Measurements from ENCODE around the gene COX6B2.

The COX6B2 gene

DNA sequence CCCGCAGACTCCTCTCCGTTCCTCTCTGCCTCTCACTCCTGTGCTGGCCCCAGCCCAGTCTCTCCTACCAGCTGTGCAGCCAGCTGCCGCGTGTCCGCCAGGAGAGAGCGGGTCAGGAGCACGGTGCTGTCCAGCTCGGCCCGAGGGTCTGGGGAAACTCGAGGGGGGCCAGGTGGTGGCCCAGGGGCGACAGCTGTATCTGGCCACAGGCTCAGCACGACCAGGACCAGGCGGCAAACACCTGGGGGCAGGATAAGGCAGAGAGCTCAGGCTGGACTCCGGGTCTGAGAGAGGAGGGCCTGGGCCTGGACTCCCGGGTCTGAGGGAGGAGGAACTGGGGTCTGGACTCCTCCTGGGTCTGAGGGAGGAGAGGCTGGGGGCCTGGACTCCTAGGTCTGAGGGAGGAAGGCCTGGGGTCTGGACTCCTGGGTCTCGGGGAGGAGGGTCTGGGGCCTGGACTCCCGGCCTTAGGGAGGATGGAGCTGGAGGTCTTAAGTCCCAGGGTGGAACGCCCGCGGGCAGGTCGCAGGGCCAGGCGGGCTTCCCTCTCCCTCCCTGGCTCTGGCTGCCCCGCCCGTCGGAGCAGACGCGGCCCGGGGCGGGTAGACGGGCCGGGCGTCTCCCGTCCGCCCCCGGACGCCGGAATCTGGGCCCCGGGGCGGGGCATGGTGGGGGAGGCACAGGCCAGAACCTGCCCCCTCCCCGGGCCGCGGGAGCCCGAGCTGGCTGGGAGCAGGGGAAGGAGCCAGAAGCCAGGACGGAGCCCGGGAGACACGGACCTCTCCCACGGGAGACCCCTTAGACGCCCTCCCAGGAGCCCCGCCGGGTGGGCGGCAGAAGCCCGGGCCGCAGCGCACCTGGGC is 14.4 kb upstream of the COX6B2 start:
- no peak overlapping the region for H3K4me3 ChIP-seq (ENCODE audit: low read length in 2 of 2)
- H3K9ac ChIP-seq (ENCODE audit: low read length in 2 of 2): no peak overlapping the region
- peaks cover 8% of the 10 kb centered on the region for H3K4me1 ChIP-seq (ENCODE audit: control insufficient read depth, insufficient read depth, low read length)
- H3K9me3 ChIP-seq (ENCODE audit: control insufficient read depth in 2 of 2, low read length in 2 of 2): no peaks in the 10 kb centered on the region
- H3K27ac ChIP-seq (ENCODE audit: low read length): no peak overlapping the region
- peaks cover 40 to 47% of the 10 kb centered on the region in 2 donors for H3K27me3 ChIP-seq (ENCODE audit: control insufficient read depth in 1 of 2, insufficient read depth in 2 of 2, low read length in 2 of 2)
- H3K36me3 ChIP-seq (ENCODE audit: control insufficient read depth in 2 of 2, insufficient read depth in 2 of 2, low read length in 2 of 2): no peaks in the 10 kb centered on the region

DNA sequence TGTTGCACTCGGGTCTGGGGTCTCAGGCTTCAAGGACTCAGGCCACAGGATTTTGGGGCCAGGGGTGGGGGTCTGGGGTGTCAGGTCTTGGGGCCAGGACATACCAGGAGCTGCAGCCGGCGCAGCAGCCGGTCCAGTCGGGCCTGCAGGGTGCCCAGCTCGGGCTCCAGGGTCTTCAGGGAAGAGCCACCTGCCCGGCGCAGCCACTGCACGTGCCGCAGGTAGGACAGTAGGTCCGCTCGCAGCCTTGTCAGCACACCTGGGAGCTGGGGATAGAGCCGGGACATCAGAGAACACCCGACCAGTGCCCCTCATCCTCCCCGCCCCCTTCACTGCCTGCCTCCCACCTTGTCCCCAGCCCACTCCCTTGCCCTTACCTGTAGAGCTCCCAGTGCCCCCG is 13.6 kb upstream of the COX6B2 start:
- Histone ChIP-seq H3K9me3 (ENCODE audit: control insufficient read depth in 2 of 2, low read length in 2 of 2) (no peaks in the 10 kb centered on the region), H3K4me1 (ENCODE audit: control insufficient read depth, insufficient read depth, low read length) (peaks cover 8% of the 10 kb centered on the region), H3K36me3 (ENCODE audit: control insufficient read depth in 2 of 2, insufficient read depth in 2 of 2, low read length in 2 of 2) (no peaks in the 10 kb centered on the region), H3K27me3 (ENCODE audit: control insufficient read depth in 1 of 2, insufficient read depth in 2 of 2, low read length in 2 of 2) (peaks cover 35 to 43% of the 10 kb centered on the region in 2 donors), H3K4me3 (ENCODE audit: low read length in 2 of 2) (no peak overlapping the region), H3K9ac (ENCODE audit: low read length in 2 of 2) (no peak overlapping the region), H3K27ac (ENCODE audit: low read length) (no peak overlapping the region)

DNA sequence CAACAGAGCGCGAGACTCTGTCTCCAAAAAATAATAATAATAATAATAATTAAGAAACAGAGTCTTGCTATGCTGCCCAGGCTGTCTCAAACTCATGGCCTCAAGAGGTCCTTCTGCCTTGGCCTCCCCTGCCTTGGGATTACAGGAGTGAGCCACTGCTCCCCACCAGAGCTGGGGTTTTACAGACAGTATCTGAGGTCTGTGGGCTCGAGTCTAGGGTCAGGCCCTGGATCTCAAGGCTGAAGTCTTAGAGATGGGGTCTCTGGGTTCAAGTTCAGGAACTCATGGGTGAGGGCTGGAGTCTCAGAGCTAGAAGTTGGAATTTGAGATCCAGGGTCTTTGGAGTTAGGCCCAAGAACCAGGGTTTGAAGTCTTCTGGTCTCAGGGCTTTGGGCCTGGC is 12.3 kb upstream of the COX6B2 start:
- Histone ChIP-seq H3K9me3 (ENCODE audit: control insufficient read depth in 2 of 2, low read length in 2 of 2) (no peaks in the 10 kb centered on the region), H3K27ac (ENCODE audit: low read length) (no peak overlapping the region), H3K4me1 (ENCODE audit: control insufficient read depth, insufficient read depth, low read length) (peaks cover 8% of the 10 kb centered on the region), H3K4me3 (ENCODE audit: low read length in 2 of 2) (no peak overlapping the region), H3K9ac (ENCODE audit: low read length in 2 of 2) (no peak overlapping the region), H3K36me3 (ENCODE audit: control insufficient read depth in 2 of 2, insufficient read depth in 2 of 2, low read length in 2 of 2) (no peaks in the 10 kb centered on the region), H3K27me3 (ENCODE audit: control insufficient read depth in 1 of 2, insufficient read depth in 2 of 2, low read length in 2 of 2) (peaks cover 26 to 31% of the 10 kb centered on the region in 2 donors)

DNA sequence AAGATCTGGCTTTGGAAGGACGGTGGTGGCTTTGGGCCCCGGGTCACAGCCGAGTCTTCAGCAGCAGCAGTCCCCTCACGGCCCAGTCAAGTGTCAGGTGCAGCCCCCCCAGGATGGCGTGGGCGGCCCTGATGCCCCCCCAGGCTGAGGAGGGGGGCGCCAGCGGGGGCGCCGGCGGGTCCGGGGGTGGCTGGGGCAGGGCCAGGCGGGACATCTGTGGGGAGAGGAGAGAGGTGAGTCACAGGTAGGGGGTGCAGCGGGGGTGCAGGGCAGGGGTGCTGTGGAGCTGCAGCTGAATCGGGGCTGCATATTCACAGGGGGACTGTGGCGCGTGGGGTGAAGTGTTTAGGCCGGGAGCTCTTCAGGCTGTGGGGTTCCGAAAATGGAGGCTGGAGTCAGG is 11.4 kb upstream of the COX6B2 start:
- peaks cover 8% of the 10 kb centered on the region for H3K4me1 ChIP-seq (ENCODE audit: control insufficient read depth, insufficient read depth, low read length)
- H3K4me3 ChIP-seq (ENCODE audit: low read length in 2 of 2): no peak overlapping the region
- no peak overlapping the region for H3K9ac ChIP-seq (ENCODE audit: low read length in 2 of 2)
- H3K27ac ChIP-seq (ENCODE audit: low read length): no peak overlapping the region
- no peaks in the 10 kb centered on the region for H3K9me3 ChIP-seq (ENCODE audit: control insufficient read depth in 2 of 2, low read length in 2 of 2)
- no peaks in the 10 kb centered on the region for H3K36me3 ChIP-seq (ENCODE audit: control insufficient read depth in 2 of 2, insufficient read depth in 2 of 2, low read length in 2 of 2)
- peaks cover 23 to 26% of the 10 kb centered on the region in 2 donors for H3K27me3 ChIP-seq (ENCODE audit: control insufficient read depth in 1 of 2, insufficient read depth in 2 of 2, low read length in 2 of 2)

DNA sequence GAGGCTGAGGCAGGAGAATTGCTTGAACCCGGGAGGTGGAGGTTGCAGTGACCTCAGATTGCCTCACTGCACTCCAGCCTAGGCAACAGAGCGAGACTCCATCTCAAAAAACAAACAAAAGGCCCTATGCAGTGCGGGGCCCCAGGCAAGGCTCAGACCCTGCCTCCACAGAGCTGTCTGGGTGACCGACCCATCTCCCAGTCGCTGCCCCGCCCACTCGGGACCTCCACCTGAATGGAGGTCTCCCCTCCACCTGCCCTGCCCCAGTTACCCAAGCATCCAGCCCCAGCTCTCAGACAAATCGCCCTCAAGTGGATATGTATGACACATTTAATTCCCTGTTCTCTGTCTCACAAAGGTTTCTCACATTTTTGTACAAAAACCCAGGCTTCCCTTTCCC is 10.7 kb upstream of the COX6B2 start:
- H3K27me3 ChIP-seq (ENCODE audit: control insufficient read depth in 1 of 2, insufficient read depth in 2 of 2, low read length in 2 of 2): peaks cover 18 to 22% of the 10 kb centered on the region in 2 donors
- H3K4me3 ChIP-seq (ENCODE audit: low read length in 2 of 2): no peak overlapping the region

DNA sequence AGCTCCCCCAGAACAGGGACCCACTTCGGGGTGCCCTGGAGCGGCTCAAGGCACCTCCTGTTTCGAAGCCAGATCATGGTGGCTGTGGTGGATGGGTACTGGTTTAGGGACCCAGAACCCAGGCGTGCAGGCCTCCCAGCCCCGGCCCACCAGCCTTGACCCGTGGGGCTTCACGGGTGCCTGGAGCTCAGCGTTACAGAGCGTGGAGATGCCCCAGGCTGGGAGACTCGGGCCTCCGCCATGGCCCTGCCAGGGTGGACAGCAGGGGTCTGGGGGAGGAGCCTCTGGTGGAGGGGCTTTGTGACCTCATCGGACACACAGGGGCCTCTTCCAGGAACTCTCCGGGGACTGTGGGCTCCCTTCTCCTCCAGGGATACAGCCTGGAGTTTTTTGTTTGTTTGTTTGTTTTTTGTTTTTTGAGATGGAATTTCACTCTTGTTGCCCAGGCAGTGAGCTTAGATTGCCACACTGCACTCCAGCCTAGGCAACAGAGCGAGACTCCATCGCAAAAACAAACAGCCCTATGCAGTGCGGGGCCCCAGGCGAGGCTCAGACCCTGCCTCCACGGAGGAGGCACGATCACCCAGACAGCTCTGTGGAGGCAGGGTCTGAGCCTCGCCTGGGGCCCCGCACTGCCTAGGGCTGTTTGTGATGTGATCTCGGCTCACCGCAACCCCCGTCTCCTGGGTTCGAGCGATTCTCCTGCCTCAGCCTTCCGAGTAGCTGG is 8.6 kb upstream of the COX6B2 start, which contains the start of gene GARIN5B:
GARIN5B (minus strand) TSS at position 271 of the 727 bp plus-strand sequence; CDS start at position 77, 194 bp downstream.
- H3K9me3 ChIP-seq (ENCODE audit: control insufficient read depth in 2 of 2, low read length in 2 of 2): no peaks in the 10 kb centered on the region
- no peaks in the 10 kb centered on the region for H3K36me3 ChIP-seq (ENCODE audit: control insufficient read depth in 2 of 2, insufficient read depth in 2 of 2, low read length in 2 of 2)
- H3K27ac ChIP-seq (ENCODE audit: low read length): no peak within 1 kb of the TSS
- H3K9ac ChIP-seq (ENCODE audit: low read length in 2 of 2): no peak within 1 kb of the TSS
- no peak within 1 kb of the TSS for H3K4me3 ChIP-seq (ENCODE audit: low read length in 2 of 2)
- H3K4me1 ChIP-seq (ENCODE audit: control insufficient read depth, insufficient read depth, low read length): no peaks in the 10 kb centered on the region
- peaks cover 4 to 5% of the 10 kb centered on the region in 2 donors for H3K27me3 ChIP-seq (ENCODE audit: control insufficient read depth in 1 of 2, insufficient read depth in 2 of 2, low read length in 2 of 2)

More for the DNA sequence above, 10.7 kb upstream of the COX6B2 start:
- H3K9ac ChIP-seq (ENCODE audit: low read length in 2 of 2): no peak overlapping the region
- no peaks in the 10 kb centered on the region for H3K9me3 ChIP-seq (ENCODE audit: control insufficient read depth in 2 of 2, low read length in 2 of 2)
- H3K27ac ChIP-seq (ENCODE audit: low read length): no peak overlapping the region
- no peaks in the 10 kb centered on the region for H3K36me3 ChIP-seq (ENCODE audit: control insufficient read depth in 2 of 2, insufficient read depth in 2 of 2, low read length in 2 of 2)
- peaks cover 8% of the 10 kb centered on the region for H3K4me1 ChIP-seq (ENCODE audit: control insufficient read depth, insufficient read depth, low read length)

DNA sequence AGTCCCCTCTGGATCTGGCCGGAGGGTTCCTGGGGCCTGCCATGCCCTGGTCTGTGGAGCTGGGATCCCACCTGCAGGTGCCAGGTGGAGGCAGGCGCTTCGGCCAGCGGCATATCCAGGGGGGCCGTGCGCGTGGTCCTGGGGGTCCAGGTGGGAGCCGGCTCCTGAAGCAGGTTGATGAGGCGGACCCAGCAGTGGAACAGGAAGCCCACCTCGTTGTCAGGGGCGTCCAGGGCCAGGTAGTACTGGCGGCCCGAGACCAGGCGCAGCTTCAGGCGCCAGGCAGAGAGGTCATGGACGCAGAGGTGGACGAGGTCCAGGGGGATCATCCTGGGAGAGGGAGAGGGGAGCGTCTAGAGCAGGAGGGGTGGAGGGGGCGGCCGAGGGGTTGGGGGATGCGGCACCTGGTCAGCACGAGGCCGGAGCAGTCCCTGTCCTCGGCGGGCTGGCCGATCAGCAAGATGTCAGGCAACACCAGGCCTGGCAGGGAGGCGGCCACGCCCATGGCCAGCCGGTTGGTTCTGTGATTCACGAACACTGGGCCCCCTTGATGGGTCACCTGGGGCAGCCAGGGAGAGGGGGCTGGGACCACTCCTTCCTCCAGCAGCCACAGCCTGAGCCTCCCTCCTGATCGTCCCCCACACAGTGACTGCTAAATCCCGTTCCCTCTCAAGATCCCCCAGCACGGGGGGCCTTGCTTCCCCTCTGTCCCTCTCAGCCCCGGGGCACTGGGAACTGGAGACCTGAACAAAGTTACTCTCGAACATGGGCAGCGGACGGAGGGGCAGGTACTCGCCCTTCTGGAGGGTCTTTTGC is 7.9 kb upstream of the COX6B2 start:
- H3K27me3 ChIP-seq (ENCODE audit: control insufficient read depth in 1 of 2, insufficient read depth in 2 of 2, low read length in 2 of 2): peaks cover 0 to 1% of the 10 kb centered on the region in 2 donors
- no peaks in the 10 kb centered on the region for H3K4me1 ChIP-seq (ENCODE audit: control insufficient read depth, insufficient read depth, low read length)
- no peak overlapping the region for H3K9ac ChIP-seq (ENCODE audit: low read length in 2 of 2)
- no peaks in the 10 kb centered on the region for H3K9me3 ChIP-seq (ENCODE audit: control insufficient read depth in 2 of 2, low read length in 2 of 2)
- H3K27ac ChIP-seq (ENCODE audit: low read length): no peak overlapping the region
- no peaks in the 10 kb centered on the region for H3K36me3 ChIP-seq (ENCODE audit: control insufficient read depth in 2 of 2, insufficient read depth in 2 of 2, low read length in 2 of 2)
- no peak overlapping the region for H3K4me3 ChIP-seq (ENCODE audit: low read length in 2 of 2)

DNA sequence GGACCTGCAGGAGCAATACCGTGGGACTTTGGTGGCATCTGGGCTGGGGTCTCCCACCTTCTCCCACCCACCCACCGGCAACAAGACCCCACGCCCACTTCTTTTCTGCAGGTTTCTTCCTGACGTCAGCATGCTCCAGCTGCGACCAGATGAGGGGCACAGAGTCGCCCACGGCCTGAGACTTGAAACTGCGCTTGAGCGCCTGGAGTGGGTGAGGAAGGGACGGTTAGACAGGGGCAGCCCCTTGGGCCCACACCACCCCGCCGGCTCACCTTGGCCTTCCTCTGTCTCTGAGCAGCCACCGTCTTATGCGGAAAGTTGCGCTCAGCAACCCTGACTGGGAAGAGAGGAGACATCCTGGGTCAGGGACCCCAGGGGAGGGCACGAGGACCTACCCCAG is 6.4 kb upstream of the COX6B2 start:
- no peak overlapping the region for H3K4me3 ChIP-seq (ENCODE audit: low read length in 2 of 2)
- H3K36me3 ChIP-seq (ENCODE audit: control insufficient read depth in 2 of 2, insufficient read depth in 2 of 2, low read length in 2 of 2): no peaks in the 10 kb centered on the region
- no peaks in the 10 kb centered on the region for H3K9me3 ChIP-seq (ENCODE audit: control insufficient read depth in 2 of 2, low read length in 2 of 2)
- no peak overlapping the region for H3K9ac ChIP-seq (ENCODE audit: low read length in 2 of 2)
- no peaks in the 10 kb centered on the region for H3K4me1 ChIP-seq (ENCODE audit: control insufficient read depth, insufficient read depth, low read length)
- no peak overlapping the region for H3K27ac ChIP-seq (ENCODE audit: low read length)
- peaks cover 0 to 7% of the 10 kb centered on the region in 2 donors for H3K27me3 ChIP-seq (ENCODE audit: control insufficient read depth in 1 of 2, insufficient read depth in 2 of 2, low read length in 2 of 2)

DNA sequence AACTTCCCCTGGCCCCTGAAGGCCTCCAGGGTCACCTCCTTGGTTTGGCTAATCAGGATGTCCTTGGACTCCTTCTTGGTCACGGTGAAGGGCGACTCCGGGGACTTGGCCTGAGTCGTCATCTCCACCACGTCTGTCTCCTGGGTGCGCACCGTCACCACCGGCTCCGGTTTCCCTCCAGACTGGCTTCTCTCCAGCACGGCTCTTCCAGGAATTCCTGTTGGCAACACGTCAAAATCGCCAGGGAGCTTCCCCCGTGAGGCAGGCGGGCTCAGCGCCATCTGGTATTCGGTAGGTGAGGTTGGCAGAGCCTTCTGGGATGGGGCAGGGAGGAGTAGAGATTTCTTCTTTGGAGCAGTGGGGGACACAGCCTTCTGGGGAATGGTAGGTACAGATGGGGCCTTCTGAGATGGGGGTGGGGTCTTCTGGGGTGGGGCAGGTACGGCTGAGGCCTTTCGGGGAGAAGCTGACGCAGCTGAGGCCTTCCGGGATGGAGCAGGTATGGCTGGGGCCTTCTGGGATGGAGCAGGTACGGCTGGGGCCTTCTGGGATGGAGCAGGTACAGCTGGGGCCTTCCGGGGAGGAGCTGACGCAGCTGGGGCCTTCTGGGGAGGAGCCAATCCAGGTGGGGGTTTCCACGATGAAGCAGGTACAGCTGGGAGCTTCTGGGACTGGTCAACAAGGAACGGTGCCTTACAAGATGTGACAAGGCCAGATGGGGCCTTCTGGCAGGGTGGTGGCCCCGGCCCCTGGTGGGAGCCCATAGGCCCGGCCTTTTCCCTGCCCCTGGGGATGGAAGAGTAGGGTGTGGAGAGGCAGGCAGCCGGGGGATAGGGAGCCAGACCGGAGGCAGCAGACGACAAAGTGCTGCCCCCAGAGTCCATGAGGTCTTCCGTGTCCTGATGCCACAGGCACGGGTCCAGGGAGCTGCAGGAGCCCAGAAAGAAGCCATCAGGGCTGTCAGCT is 4.7 kb upstream of the COX6B2 start:
- Histone ChIP-seq H3K27ac (ENCODE audit: low read length) (no peak overlapping the region), H3K4me1 (ENCODE audit: control insufficient read depth, insufficient read depth, low read length) (no peaks in the 10 kb centered on the region), H3K27me3 (ENCODE audit: control insufficient read depth in 1 of 2, insufficient read depth in 2 of 2, low read length in 2 of 2) (peaks cover 9 to 16% of the 10 kb centered on the region in 2 donors)

More for the DNA sequence above, 4.7 kb upstream of the COX6B2 start:
- Histone ChIP-seq H3K9me3 (ENCODE audit: control insufficient read depth in 2 of 2, low read length in 2 of 2) (no peaks in the 10 kb centered on the region), H3K36me3 (ENCODE audit: control insufficient read depth in 2 of 2, insufficient read depth in 2 of 2, low read length in 2 of 2) (no peaks in the 10 kb centered on the region), H3K4me3 (ENCODE audit: low read length in 2 of 2) (no peak overlapping the region), H3K9ac (ENCODE audit: low read length in 2 of 2) (no peak overlapping the region)
